Left ventricle myocardium inferior (tissue), 1 donor: Measurements from ENCODE around the gene RBMS1. TPM values are rescaled to one million over a fixed set of nuclear protein-coding genes. Genes with fewer than 3 reads are reported as not detected.

ENCODE experiments used
- DNase-seq: peaks from one replicate; pipeline ENCODE4 v3.0.0-alpha.2; 2020
- H3K27ac ChIP-seq: fragments of 200-600 bp; replicated peaks from 2 replicates; pipeline ENCODE4 v1.8.0; 2021
- H3K27me3 ChIP-seq: fragments of 200-600 bp; 2 replicates; pipeline ENCODE4 v1.8.0; 2021; ENCODE audit warnings: low read depth
- H3K36me3 ChIP-seq: fragments of 200-600 bp; 2 replicates; pipeline ENCODE4 v1.8.0; 2021
- H3K4me1 ChIP-seq: fragments of 200-600 bp; 2 replicates; pipeline ENCODE4 v1.8.0; 2021
- H3K4me3 ChIP-seq: fragments of 200-600 bp; 2 replicates; pipeline ENCODE4 v1.8.0; 2021; ENCODE audit warnings: mild to moderate bottlenecking, moderate library complexity
- H3K9me3 ChIP-seq: fragments of 200-600 bp; replicated peaks from 2 replicates; pipeline ENCODE4 v1.8.0; 2021
- CTCF ChIP-seq: fragments of 200-600 bp; IDR thresholded peaks from 2 replicates; pipeline ENCODE4 v1.8.0; 2021; ENCODE audit warnings: antibody characterized with exemption, mild to moderate bottlenecking, borderline replicate concordance
- intact Hi-C: fragments of 100-400 bp; cut with micrococcal nuclease; formaldehyde crosslinking; loops from one replicate; pipeline ENCODE4 v1.11.0; 2022
- total RNA-seq: library from RNA; stranded (reverse); fragmentation: NEBNext Ultra II Directional; extraction: Animal tissue kit (Norgen Biotek cat#: 25700); gene quantifications from one replicate; pipeline ENCODE4 v1.2.1, GENCODE V29; 2021
- donor health status: DM: no; HTN: yes; CAD: no; lungs with severe emphysema.

The RBMS1 gene
- total RNA-seq, 1 donor from 2014 or later: 56.2 TPM

GRCh38 chr2:160379399-160379798 lies 114.2 kb downstream of the RBMS1 start:
- H3K9me3 ChIP-seq: no peaks in the 10 kb centered on the region
- no peaks in the 10 kb centered on the region for H3K27me3 ChIP-seq
- DNase-seq: no peak
- H3K27ac ChIP-seq: peak overlapping the region; percentile 87
- peak overlapping the region; percentile 35 for H3K4me3 ChIP-seq
- peaks cover 100% of the 10 kb centered on the region for H3K4me1 ChIP-seq
- intact Hi-C loops: no loop called here
- no peaks in the 10 kb centered on the region for H3K36me3 ChIP-seq
- no peak for TF ChIP-seq CTCF

- Histone ChIP-seq H3K9me3 (no peaks in the 10 kb centered on the region), H3K36me3 (no peaks in the 10 kb centered on the region), H3K27ac (peak overlapping the region; percentile 87), H3K4me3 (peak overlapping the region; percentile 10), H3K27me3 (no peaks in the 10 kb centered on the region), H3K4me1 (peaks cover 100% of the 10 kb centered on the region)
- intact Hi-C loops: no loop called here
- no peak for DNase-seq
- TF ChIP-seq CTCF: peak; percentile 23
Measured at GRCh38 chr2:160377204-160377995, 116.2 kb downstream of the RBMS1 start.

GRCh38 chr2:160376576-160376975 lies 117.0 kb downstream of the RBMS1 start:
- Histone ChIP-seq H3K9me3 (no peaks in the 10 kb centered on the region), H3K4me3 (peak overlapping the region; percentile 10), H3K4me1 (peaks cover 100% of the 10 kb centered on the region), H3K36me3 (no peaks in the 10 kb centered on the region), H3K27ac (peak overlapping the region; percentile 87), H3K27me3 (no peaks in the 10 kb centered on the region)
- no peak for DNase-seq
- TF ChIP-seq CTCF: no peak
- intact Hi-C loops: no loop called here

GRCh38 chr2:160375802-160376469 lies 117.7 kb downstream of the RBMS1 start:
- Histone ChIP-seq H3K36me3 (no peaks in the 10 kb centered on the region), H3K27me3 (no peaks in the 10 kb centered on the region), H3K27ac (peak overlapping the region; percentile 87), H3K9me3 (no peaks in the 10 kb centered on the region), H3K4me1 (peaks cover 100% of the 10 kb centered on the region), H3K4me3 (peak overlapping the region; percentile 10)
- TF ChIP-seq CTCF: no peak
- intact Hi-C loops: no loop called here
- no peak for DNase-seq

- no peak for DNase-seq
- TF ChIP-seq CTCF: no peak
- Histone ChIP-seq H3K27me3 (no peaks in the 10 kb centered on the region), H3K27ac (peak overlapping the region; percentile 87), H3K4me3 (no peak overlapping the region), H3K36me3 (no peaks in the 10 kb centered on the region), H3K9me3 (no peaks in the 10 kb centered on the region), H3K4me1 (peaks cover 100% of the 10 kb centered on the region)
- intact Hi-C loops: no loop called here
Measured at GRCh38 chr2:160375037-160375436, 118.6 kb downstream of the RBMS1 start.
